NCI-H446 treated with DMSO at 0.1 percent for 48 hours (cell line): ENCODE results near the gene LMX1B.
"Not testable (repeated sequence)": the region's sequence is repeated elsewhere in the genome, so short reads cannot be mapped to it uniquely, and the experiment has no call there.

Source experiments
- DNase-seq: peaks from one replicate; lab custom pipeline; 2025; lab: John Stamatoyannopoulos, UW

Gene LMX1B

GRCh38 chr9:126613651-126614050 lies at the start of gene LMX1B:
LMX1B (plus strand) TSS chr9:126613928; CDS start chr9:126614450, 522 bp downstream.
- no peak for DNase-seq

DNA sequence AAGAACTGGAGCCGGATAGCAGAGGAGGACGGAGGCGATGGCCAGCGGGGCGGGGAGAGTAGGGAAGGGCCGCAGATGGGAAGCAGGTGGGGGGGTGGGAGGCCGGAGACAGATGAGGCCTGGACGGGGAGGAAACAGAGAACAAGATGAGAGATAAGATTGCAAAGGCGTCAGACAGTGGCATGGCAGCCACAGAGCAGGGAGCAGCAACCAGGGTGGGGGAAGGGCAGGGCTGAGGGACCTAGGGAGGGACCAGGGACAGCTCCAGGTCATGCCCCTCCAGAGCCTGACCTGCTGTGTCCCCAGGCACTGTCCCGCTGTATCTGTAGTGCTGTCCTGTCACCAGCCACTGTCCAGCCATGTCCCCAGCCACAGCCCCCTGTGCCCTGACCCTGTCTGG lies 49.6 kb upstream of the LMX1B start:
- no peak for DNase-seq

DNA sequence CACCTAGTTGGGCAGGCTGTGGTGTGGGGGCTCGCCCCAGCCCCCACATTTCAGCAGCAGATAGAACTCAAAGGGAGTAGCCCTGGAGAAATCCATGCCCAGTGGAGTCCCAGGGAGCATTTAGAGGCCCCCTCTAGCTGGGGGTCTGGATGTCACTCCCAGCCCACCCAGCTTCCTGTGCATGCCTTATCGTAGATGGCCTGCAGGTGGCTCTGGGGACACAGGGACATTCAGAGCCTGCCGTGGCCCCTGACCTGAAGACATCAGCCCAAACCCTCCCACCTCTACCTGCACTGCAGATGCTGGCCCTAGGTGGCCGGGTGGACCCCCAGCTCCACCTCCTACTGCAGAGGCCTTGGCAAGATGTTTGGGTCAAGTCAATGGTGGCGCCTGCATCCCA lies 49.0 kb upstream of the LMX1B start:
- DNase-seq, result no peak

DNA sequence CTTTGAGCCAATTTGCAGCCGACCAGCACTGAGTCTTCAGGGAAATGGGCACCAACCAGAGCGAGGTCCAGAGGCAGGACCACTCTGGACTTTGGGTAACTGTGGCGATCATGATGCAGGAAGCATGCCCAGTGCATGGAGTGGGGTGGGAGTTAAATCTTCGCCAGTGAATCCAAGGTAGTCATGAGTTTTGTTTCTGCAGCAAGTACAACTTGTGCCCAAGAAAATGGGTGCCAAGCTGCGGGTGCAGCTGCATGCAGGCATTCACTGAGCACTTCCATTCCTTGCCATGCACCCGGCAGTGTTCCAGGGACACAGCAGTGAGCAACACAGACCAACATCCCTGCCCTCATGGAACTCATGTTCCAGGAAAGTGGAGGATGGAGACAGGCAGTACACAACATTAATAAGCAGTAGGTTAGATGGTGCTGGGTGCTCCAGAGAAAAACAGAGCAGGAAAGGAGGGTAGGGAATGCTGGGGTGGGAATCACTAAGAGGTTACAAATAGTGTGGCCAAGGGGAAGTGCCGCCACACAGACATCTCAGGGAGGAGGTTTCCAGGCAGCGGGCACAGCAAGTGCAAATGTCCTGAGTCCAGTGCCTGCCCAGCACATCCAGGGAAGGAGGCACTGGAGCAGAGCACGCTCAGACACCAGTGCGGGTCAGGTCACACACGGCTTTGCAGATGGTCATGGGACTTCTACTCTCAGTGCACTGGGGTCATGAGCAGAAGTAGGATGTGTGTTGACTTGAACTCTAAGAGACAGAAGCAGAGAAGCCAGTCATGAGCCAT lies 48.2 kb upstream of the LMX1B start:
- DNase-seq, result no peak

DNA sequence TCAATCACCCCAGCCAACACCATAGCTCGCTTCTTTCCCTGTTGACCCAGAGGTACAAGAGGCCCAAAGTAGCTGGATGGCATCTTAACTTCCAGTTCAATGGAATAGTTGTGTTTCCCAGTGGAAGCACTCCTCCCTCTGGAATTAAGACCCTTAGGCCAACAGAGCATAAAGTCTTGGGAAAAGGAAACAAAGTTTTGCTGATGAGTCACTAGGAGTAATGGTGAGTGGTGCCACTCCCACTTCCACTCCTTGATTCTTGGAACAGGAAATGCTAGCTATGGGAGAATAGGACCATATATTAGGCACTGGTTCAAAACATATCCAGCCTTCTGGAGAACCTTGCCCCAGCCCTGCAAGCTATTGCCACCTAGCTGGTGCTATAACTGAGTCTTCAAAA lies 44.7 kb upstream of the LMX1B start:
- DNase-seq, result no peak

DNA sequence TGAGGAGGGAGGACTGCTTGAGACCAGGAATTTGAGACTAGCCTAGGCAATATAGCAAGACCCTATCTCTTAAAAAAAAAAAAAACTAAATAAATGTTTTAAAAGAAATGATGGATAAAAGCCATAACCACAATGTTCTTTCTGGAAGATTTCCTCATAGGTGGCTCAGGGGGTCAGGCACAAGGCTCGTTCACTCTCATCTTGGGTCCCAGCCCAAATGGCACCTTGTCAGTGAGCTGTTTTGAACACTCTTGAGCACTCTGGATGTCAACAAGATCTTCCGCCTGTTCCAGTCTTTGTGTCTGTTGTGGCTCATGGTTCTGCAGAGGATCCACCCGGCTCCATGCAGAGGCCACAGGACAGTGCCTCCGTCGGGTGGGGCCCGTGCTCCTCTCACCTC lies 35.7 kb upstream of the LMX1B start:
- DNase-seq, result no peak

GRCh38 chr9:126580319-126580718 lies 33.4 kb upstream of the LMX1B start:
- not testable (repeated sequence) for DNase-seq

GRCh38 chr9:126581893-126582292 lies 31.8 kb upstream of the LMX1B start:
- DNase-seq, result no peak

DNA sequence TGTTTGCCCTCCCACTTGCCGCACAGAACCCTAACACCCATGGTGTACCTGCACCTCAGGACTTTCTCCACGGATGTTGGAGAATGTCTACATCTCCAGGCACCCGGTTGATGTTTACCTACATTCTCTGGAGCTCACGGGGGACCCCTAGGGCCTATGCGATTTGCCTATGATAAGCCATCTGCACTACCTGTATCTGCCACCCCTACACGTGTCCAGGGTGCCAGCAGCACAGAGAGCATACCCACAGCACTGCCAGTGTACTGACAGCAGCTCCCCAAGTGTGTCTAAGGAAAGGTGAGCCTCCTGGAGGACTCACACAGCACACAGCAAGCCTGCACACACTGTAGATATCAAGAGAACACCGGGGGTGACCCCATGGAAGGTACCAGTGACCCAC lies 31.3 kb upstream of the LMX1B start:
- DNase-seq, result no peak

DNA sequence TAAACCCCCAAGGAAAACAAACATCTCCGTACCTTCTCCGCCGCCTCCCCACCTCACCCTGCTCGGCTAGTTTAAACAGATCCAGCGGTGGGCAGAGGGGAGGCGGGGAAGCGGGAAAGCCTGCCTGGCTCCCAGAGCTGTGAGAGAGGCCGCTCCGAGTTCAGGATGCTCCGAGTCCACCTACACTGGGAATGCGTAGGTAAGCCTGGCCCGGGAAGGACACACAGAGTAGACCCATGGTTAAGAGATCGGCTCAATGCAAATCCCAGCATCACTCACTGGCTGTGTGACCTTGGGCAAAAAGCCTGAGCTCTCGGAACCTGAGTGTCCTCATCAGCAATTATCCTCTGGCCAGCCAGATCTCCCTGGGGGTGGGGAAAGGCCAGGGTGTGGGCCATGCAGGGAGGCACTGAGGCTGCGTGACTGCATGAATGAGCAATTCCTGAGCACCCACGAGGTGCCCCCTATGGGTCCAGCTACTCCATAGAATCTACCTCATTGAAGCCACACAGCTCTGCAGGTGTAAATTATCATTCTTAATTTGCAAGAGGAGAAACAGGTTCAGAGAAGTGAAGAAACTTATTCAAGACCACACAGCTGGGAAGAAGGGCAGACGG lies 30.5 kb upstream of the LMX1B start:
- DNase-seq, result no peak

- no peak for DNase-seq
These were observed 29.1 kb upstream of the LMX1B start for GRCh38 chr9:126584611-126585010.

GRCh38 chr9:126586236-126586635 lies 27.5 kb upstream of the LMX1B start:
- no peak for DNase-seq

DNA sequence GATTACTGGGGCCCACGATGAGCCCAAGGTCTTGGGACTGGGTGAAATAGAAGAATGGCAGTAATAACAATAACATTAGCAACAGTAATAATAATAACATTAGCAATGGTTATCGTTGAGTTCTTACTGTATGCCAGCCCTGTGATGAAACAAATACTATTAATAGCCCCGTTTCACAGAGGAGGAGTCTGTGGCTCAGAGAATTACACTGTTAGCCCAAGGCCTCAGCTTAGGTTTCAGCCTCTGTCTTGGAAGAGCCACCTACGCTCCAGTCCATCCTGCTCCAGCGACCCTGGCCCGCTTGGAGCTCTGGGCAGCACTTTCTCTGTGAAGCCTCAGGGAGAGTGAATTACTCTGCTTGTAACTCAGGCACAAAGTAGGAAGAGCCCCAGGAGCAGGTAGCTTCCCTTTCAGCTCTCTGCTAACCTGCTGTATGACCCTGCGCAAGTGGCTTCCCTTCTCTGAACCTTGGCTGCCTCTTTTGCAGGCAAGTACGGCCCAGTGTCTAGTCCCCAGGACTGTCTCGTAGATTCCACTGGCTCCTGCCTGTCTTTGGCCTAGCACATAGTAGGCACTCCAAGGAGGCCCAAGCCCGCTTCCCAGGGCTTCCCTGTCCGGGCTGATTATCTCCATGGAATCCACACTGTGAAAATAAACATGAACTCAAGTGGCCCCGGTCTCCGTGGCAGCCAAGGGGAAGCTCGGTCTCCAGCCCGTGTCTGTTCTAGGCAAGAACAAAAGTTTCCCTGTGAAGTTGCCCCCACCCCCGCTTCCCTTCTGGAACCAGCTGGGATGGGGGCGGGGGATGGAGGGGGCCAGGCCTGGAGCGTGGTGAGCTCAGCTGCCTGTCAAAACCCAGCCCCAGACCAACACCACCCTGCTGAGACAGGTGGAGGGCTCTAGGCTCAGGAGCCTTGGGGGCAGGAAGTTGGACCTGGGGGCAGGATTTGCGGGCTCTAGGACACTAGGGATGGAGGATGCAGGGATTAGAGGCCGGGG lies 26.2 kb upstream of the LMX1B start:
- no peak for DNase-seq

- no peak for DNase-seq
These were observed 25.1 kb upstream of the LMX1B start for GRCh38 chr9:126588491-126589168.

GRCh38 chr9:126589349-126589748 lies 24.4 kb upstream of the LMX1B start:
- no peak for DNase-seq

DNA sequence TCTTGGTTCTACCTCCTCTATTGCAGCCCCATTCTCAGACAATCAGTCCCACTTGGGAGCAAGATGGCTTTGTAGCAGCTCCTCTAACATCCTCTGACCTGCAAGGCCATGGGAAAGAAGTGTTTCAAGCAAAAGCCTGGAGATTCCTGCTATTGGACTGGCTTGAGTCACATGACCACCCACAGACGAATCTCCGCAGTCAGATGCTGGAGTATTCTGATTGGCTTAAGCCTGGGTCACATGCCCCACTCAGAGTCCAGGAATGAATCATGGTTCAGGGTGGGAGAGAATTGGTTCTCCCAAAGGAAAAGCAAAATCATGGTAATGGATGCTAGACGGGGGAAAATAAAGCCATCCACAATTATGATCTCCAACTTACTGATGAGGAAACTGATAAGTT lies 22.6 kb upstream of the LMX1B start:
- no peak for DNase-seq

GRCh38 chr9:126591922-126592321 lies 21.8 kb upstream of the LMX1B start:
- DNase-seq, result no peak

- no peak for DNase-seq
These were observed 21.3 kb upstream of the LMX1B start for GRCh38 chr9:126592461-126592860.

GRCh38 chr9:126595982-126596381 lies 17.7 kb upstream of the LMX1B start:
- no peak for DNase-seq

DNA sequence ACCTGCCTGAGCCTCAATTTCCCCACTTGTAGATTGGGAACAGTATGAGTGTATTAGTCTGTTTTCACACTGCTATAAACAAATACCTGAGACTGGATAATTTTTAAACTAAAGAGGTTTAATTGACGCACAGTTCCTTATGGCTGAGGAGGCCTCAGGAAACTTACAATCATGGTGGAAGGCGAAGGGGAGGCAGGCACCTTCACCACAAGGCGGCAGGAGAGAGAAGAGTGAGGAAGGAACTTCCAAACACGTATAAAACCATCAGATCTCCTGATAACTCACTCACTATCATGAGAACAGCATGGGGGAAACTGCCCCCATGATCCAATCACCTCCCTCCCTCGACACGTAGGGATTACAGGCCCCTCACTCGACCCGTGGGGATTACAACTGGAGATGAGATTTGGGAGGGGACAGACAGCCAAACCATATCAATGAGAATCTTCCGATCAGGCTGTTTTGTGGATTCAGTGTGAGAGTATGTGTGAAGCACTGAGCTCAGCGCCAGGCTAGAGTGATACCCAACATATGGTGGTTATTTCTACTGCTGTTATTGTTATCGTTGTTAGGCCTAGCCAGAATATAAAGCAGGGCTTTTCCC lies 14.6 kb upstream of the LMX1B start:
- no peak for DNase-seq
